UCSD-AML1 (cell line): ENCODE measurements around the gene RCL1.
"Not testable (repeated sequence)": the region's sequence is repeated elsewhere in the genome, so short reads cannot be mapped to it uniquely, and the experiment has no call there.

Experiments used
- DNase-seq: peaks from one replicate; lab custom pipeline; 2025; ENCODE audit not compliant: unreplicated experiment; lab: John Stamatoyannopoulos, UW

Gene RCL1

GRCh38 chr9:4792572-4793458 lies at the start of gene RCL1:
Gene RCL1, plus strand, starts transcription at chr9:4792944. Its CDS starts 148 bp downstream, at chr9:4793092.
- DNase-seq = peak; percentile 98

- no peak for DNase-seq
Observed at GRCh38 chr9:4743131-4743875, 49.4 kb upstream of the RCL1 start.

GRCh38 chr9:4746278-4747030 lies 46.3 kb upstream of the RCL1 start:
- no peak for DNase-seq

- DNase-seq = no peak
Observed at GRCh38 chr9:4748612-4749011, 44.1 kb upstream of the RCL1 start.

GRCh38 chr9:4750023-4750673 lies 42.6 kb upstream of the RCL1 start:
- no peak for DNase-seq

GRCh38 chr9:4754530-4754929 lies 38.2 kb upstream of the RCL1 start:
- not testable (repeated sequence) for DNase-seq

GRCh38 chr9:4755026-4755609 lies 37.6 kb upstream of the RCL1 start:
- no peak for DNase-seq

- DNase-seq = no peak
Observed at GRCh38 chr9:4756420-4756819, 36.3 kb upstream of the RCL1 start.

GRCh38 chr9:4760122-4760521 lies 32.6 kb upstream of the RCL1 start:
- DNase-seq = no peak

GRCh38 chr9:4762108-4762885 lies 30.4 kb upstream of the RCL1 start:
- DNase-seq = peak; percentile 52

- peak; percentile 66 for DNase-seq
Observed at GRCh38 chr9:4762886-4763541, 29.7 kb upstream of the RCL1 start.

- no peak for DNase-seq
Observed at GRCh38 chr9:4764033-4764432, 28.7 kb upstream of the RCL1 start.

GRCh38 chr9:4768681-4769080 lies 24.1 kb upstream of the RCL1 start:
- no peak for DNase-seq

- DNase-seq = peak; percentile 14
Observed at GRCh38 chr9:4769321-4770080, 23.2 kb upstream of the RCL1 start.

- DNase-seq = no peak
Observed at GRCh38 chr9:4771788-4772187, 21.0 kb upstream of the RCL1 start.

- no peak for DNase-seq
Observed at GRCh38 chr9:4774209-4774608, 18.5 kb upstream of the RCL1 start.

- DNase-seq = not testable (repeated sequence)
Observed at GRCh38 chr9:4774958-4775357, 17.8 kb upstream of the RCL1 start.

- DNase-seq = no peak
Observed at GRCh38 chr9:4780651-4781050, 12.1 kb upstream of the RCL1 start.

- no peak for DNase-seq
Observed at GRCh38 chr9:4781408-4781807, 11.3 kb upstream of the RCL1 start.
